A673 (cell line): ENCODE data around the gene SEMA6A.

Experiments used
- CTCF ChIP-seq: fragments of 300-800, 200-600 bp; sonication (generic); conservative IDR thresholded peaks from 2 replicates; pipeline ENCODE4 v1.5.1; 2017; ENCODE audit warnings: low read depth, mild to moderate bottlenecking, antibody characterized with exemption, low read length, moderate library complexity, mixed read lengths
- EZH2 ChIP-seq: fragments of 200-600 bp; sonication (generic); IDR thresholded peaks from 2 replicates; pipeline ENCODE4 v1.6.1; 2017; ENCODE audit warnings: borderline replicate concordance, low read depth, mild to moderate bottlenecking, mixed read lengths, antibody characterized with exemption, low read length; ENCODE audit not compliant: poor library complexity, severe bottlenecking

DNA sequence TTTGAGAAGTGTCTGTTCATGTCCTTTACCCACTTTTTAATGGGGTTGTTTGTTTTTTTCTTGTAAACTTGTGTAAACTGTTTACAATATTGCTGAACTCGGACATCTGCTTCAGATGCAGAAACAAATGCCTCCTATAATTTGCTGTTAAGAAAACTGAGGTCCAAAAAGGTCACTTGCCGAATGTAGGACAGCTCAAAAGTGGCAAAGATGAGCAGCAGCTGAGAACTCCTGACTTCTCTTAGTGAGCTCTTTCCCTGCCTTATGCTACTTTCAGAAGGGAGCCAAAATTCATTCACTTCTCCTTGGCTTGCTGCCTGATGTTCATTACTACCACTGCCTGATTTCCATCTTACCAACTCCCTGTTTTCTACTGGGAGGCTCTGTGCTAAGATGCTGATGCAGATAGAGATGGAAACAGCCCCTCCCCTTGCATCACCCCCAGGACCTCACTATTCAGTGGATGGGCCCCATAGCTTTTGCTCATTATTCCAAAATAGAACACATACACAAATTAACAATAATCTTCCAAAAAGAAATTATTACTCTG, 60.1 kb downstream of the SEMA6A start:
- TF ChIP-seq EZH2 (no peak), CTCF (no peak)
